ENCODE results near the gene SPPL3.

SPPL3 gene

GRCh38 chr12:120874547-120875245 lies 29.5 kb downstream of the SPPL3 start:
- DNase-seq (ENCODE audit: low spot score): no peak

- DNase-seq (ENCODE audit: low spot score): no peak
These were observed 30.9 kb downstream of the SPPL3 start for GRCh38 chr12:120873226-120873625.

- no peak for DNase-seq (ENCODE audit: low spot score)
These were observed 31.7 kb downstream of the SPPL3 start for GRCh38 chr12:120872487-120872886.

GRCh38 chr12:120870415-120870814 lies 33.7 kb downstream of the SPPL3 start:
- DNase-seq (ENCODE audit: low spot score): no peak

GRCh38 chr12:120869376-120869775 lies 34.8 kb downstream of the SPPL3 start:
- no peak for DNase-seq (ENCODE audit: low spot score)

- no peak for DNase-seq (ENCODE audit: low spot score)
These were observed 38.0 kb downstream of the SPPL3 start for GRCh38 chr12:120866108-120866507.

GRCh38 chr12:120865098-120865497 lies 39.1 kb downstream of the SPPL3 start:
- DNase-seq (ENCODE audit: low spot score): no peak

- no peak for DNase-seq (ENCODE audit: low spot score)
These were observed 41.5 kb downstream of the SPPL3 start for GRCh38 chr12:120862664-120863063.

GRCh38 chr12:120861074-120861795 lies 42.9 kb downstream of the SPPL3 start:
- no peak for DNase-seq (ENCODE audit: low spot score)

- DNase-seq (ENCODE audit: low spot score): no peak
These were observed 45.7 kb downstream of the SPPL3 start for GRCh38 chr12:120858306-120859088.

GRCh38 chr12:120856980-120857379 lies 47.2 kb downstream of the SPPL3 start:
- DNase-seq (ENCODE audit: low spot score): peak; percentile 33

GRCh38 chr12:120855823-120856588 lies 48.2 kb downstream of the SPPL3 start:
- DNase-seq (ENCODE audit: low spot score): no peak

- DNase-seq (ENCODE audit: low spot score): no peak
These were observed 49.4 kb downstream of the SPPL3 start for GRCh38 chr12:120854804-120855203.

GRCh38 chr12:120853188-120853587 lies 51.0 kb downstream of the SPPL3 start:
- DNase-seq (ENCODE audit: low spot score): no peak

GRCh38 chr12:120851944-120852343 lies 52.2 kb downstream of the SPPL3 start:
- no peak for DNase-seq (ENCODE audit: low spot score)

GRCh38 chr12:120851444-120851843 lies 52.7 kb downstream of the SPPL3 start:
- no peak for DNase-seq (ENCODE audit: low spot score)

- DNase-seq (ENCODE audit: low spot score): no peak
These were observed 54.4 kb downstream of the SPPL3 start for GRCh38 chr12:120849765-120850164.

- DNase-seq (ENCODE audit: low spot score): no peak
These were observed 56.3 kb downstream of the SPPL3 start for GRCh38 chr12:120847814-120848213.

GRCh38 chr12:120847392-120847791 lies 56.8 kb downstream of the SPPL3 start:
- DNase-seq (ENCODE audit: low spot score): no peak

- no peak for DNase-seq (ENCODE audit: low spot score)
These were observed 57.4 kb downstream of the SPPL3 start for GRCh38 chr12:120846721-120847120.

GRCh38 chr12:120845696-120846095 lies 58.5 kb downstream of the SPPL3 start:
- DNase-seq (ENCODE audit: low spot score): no peak

All from CD4-positive, alpha-beta T cell treated with Interleukin-2 at 100 ng/mL for 4 hours (primary cell).